SK-N-SH (cell line): ENCODE measurements around the gene TMEM266. TPM values are rescaled to one million over a fixed set of nuclear protein-coding genes. Genes with fewer than 3 reads are reported as not detected.

ENCODE experiments used
- CTCF ChIA-PET: fragments of 300-600, 350-600 bp; formaldehyde crosslinking; extraction: SDS; loops from one replicate; lab custom pipeline; 2021; lab: Yijun Ruan, JAX
- POLR2A ChIA-PET: fragments of 350-600 bp; sonication (Branson Sonifier 250); formaldehyde crosslinking; extraction: SDS; loops from one replicate; lab custom pipeline; 2020; ENCODE audit warnings: antibody characterized with exemption, inconsistent platforms; lab: Yijun Ruan, JAX
- DNase-seq: peaks from one replicate; pipeline ENCODE4 v3.0.0; 2012
- H2AFZ ChIP-seq: fragments of 200-600 bp; sonication (generic); 2 replicates; pipeline ENCODE4 v1.8.1; 2016; ENCODE audit warnings: antibody characterized with exemption, mild to moderate bottlenecking, low read depth
- H3F3A ChIP-seq: fragments of 200-600 bp; sonication (generic); replicated peaks from 2 replicates; pipeline ENCODE3; 2016; ENCODE audit warnings: antibody characterized with exemption, mild to moderate bottlenecking; ENCODE audit not compliant: insufficient read depth
- H3K27ac ChIP-seq, 2 experiments: fragments of 200-500 bp in 1 of 2; fragments of 200-600 bp in 1 of 2; sonication (Bioruptor generic) in 1 of 2; sonication (generic), shearing (Covaris generic) in 1 of 2; 2 replicates each; pipeline versions ENCODE4 v1.5.1 to v1.6.1; 2014 to 2016; ENCODE audit warnings: low read depth in 2 of 2, inconsistent platforms in 1 of 2, low read length in 1 of 2, mild to moderate bottlenecking in 1 of 2, mixed read lengths in 1 of 2
- H3K27me3 ChIP-seq: fragments of 200-600 bp; sonication (generic), shearing (Covaris generic); 2 replicates; pipeline ENCODE4 v1.6.1; 2016; ENCODE audit warnings: mixed run types; ENCODE audit not compliant: insufficient read depth
- H3K36me3 ChIP-seq, 2 experiments: fragments of 200-500 bp in 1 of 2; fragments of 200-600 bp in 1 of 2; sonication (Bioruptor generic) in 1 of 2; sonication (generic) in 1 of 2; replicated peaks in 1 of 2; 2 replicates each; pipeline versions ENCODE3 to v1.5.1; 2014 to 2016; ENCODE audit warnings: low read length in 1 of 2, mild to moderate bottlenecking in 1 of 2; ENCODE audit not compliant: insufficient read depth in 2 of 2, control insufficient read depth in 1 of 2
- H3K4me1 ChIP-seq, 2 experiments: fragments of 200-500 bp in 1 of 2; fragments of 200-600 bp in 1 of 2; sonication (Bioruptor generic) in 1 of 2; sonication (generic), shearing (Covaris generic) in 1 of 2; 2 replicates each; pipeline versions ENCODE4 v1.5.1 to v1.6.1; 2014 to 2016; ENCODE audit warnings: low read depth in 1 of 2, low read length in 1 of 2, mixed run types in 1 of 2; ENCODE audit not compliant: insufficient read depth in 2 of 2, control insufficient read depth in 1 of 2
- H3K4me2 ChIP-seq: fragments of 200-600 bp; sonication (generic), shearing (Covaris generic); 2 replicates; pipeline ENCODE4 v1.6.1; 2017; ENCODE audit warnings: mixed run types
- H3K4me3 ChIP-seq, 2 experiments: fragments of 200-500 bp in 1 of 2; fragments of 200-600 bp in 1 of 2; sonication (Bioruptor generic) in 1 of 2; sonication (generic), shearing (Covaris generic) in 1 of 2; 2 replicates each; pipeline versions ENCODE4 v1.5.1 to v1.8.1; 2014 to 2016; ENCODE audit warnings: low read depth in 2 of 2, inconsistent platforms in 1 of 2, low read length in 1 of 2, mild to moderate bottlenecking in 1 of 2, mixed read lengths in 1 of 2, moderate library complexity in 1 of 2
- H3K79me2 ChIP-seq: fragments of 200-600 bp; sonication (generic); 2 replicates; pipeline ENCODE4 v1.8.1; 2017; ENCODE audit warnings: mild to moderate bottlenecking; ENCODE audit not compliant: insufficient read depth
- H3K9ac ChIP-seq: fragments of 200-600 bp; sonication (generic); 2 replicates; pipeline ENCODE4 v1.6.1; 2017; ENCODE audit warnings: mixed run types
- H3K9me2 ChIP-seq: fragments of 200-600 bp; sonication (generic); 2 replicates; pipeline ENCODE4 v1.6.1; 2017; ENCODE audit warnings: mixed run types
- H3K9me3 ChIP-seq: fragments of 200-600 bp; sonication (generic); 2 replicates; pipeline ENCODE4 v1.6.1; 2017; ENCODE audit warnings: mixed run types, mild to moderate bottlenecking, moderate library complexity
- H4K20me1 ChIP-seq: fragments of 200-600 bp; sonication (generic); 2 replicates; pipeline ENCODE4 v1.6.1; 2017; ENCODE audit warnings: mild to moderate bottlenecking, mixed run types; ENCODE audit not compliant: insufficient read depth
- ELF1 ChIP-seq: IDR thresholded peaks from 2 replicates; pipeline ENCODE4 v1.4.0; 2012
- EZH2phosphoT487 ChIP-seq: fragments of 200-600 bp; sonication (generic); IDR thresholded peaks from 2 replicates; pipeline ENCODE4 v1.6.1; 2017; ENCODE audit warnings: low read depth, mixed run types, mild to moderate bottlenecking, antibody characterized with exemption, moderate library complexity, borderline replicate concordance
- GATA2 ChIP-seq: sonication (generic); formaldehyde crosslinking; IDR thresholded peaks from 2 replicates; pipeline ENCODE4 v1.5.0; 2020; ENCODE audit warnings: mild to moderate bottlenecking, missing genetic modification reagents
- IRF3 ChIP-seq: fragments of 150-350 bp; IDR thresholded peaks from 2 replicates; pipeline ENCODE4 v1.6.1; 2016; ENCODE audit warnings: mild to moderate bottlenecking, low read depth, low read length
- JUND ChIP-seq: IDR thresholded peaks from 2 replicates; pipeline ENCODE4 v1.4.0; 2012
- MAX ChIP-seq: IDR thresholded peaks from 2 replicates; pipeline ENCODE4 v1.4.0; 2012; ENCODE audit warnings: low read depth
- NFIC ChIP-seq: IDR thresholded peaks from 2 replicates; pipeline ENCODE4 v1.4.0; 2012; ENCODE audit warnings: borderline replicate concordance
- NRF1 ChIP-seq: IDR thresholded peaks from 2 replicates; pipeline ENCODE4 v1.6.1; 2012; ENCODE audit warnings: low read depth, mild to moderate bottlenecking, low read length
- RCOR1 ChIP-seq: fragments of 150-350 bp; IDR thresholded peaks from 2 replicates; pipeline ENCODE4 v1.6.1; 2017; ENCODE audit warnings: antibody characterized with exemption, low read length
- RFX5 ChIP-seq: IDR thresholded peaks from 2 replicates; pipeline ENCODE4 v1.6.1; 2012; ENCODE audit warnings: mild to moderate bottlenecking, improper control_type of control experiment, low read length
- RXRA ChIP-seq: IDR thresholded peaks from 2 replicates; pipeline ENCODE4 v1.4.0; 2012; ENCODE audit warnings: low read depth, mild to moderate bottlenecking, borderline replicate concordance
- SIN3A ChIP-seq: IDR thresholded peaks from 2 replicates; pipeline ENCODE4 v1.6.1; 2012; ENCODE audit warnings: low read depth, mild to moderate bottlenecking, low read length, moderate library complexity, borderline replicate concordance
- SMC3 ChIP-seq: IDR thresholded peaks from 2 replicates; pipeline ENCODE4 v1.6.1; 2012; ENCODE audit warnings: low read depth, low read length, improper control_type of control experiment
- TAF1 ChIP-seq: IDR thresholded peaks from 2 replicates; pipeline ENCODE4 v1.6.1; 2012; ENCODE audit warnings: low read depth, mild to moderate bottlenecking, low read length, moderate library complexity, borderline replicate concordance
- TEAD4 ChIP-seq: IDR thresholded peaks from 2 replicates; pipeline ENCODE4 v1.4.0; 2012; ENCODE audit warnings: mild to moderate bottlenecking, borderline replicate concordance; ENCODE audit not compliant: insufficient read depth
- USF2 ChIP-seq: fragments of 150-350 bp; IDR thresholded peaks from 2 replicates; pipeline ENCODE4 v1.6.1; 2017; ENCODE audit warnings: antibody characterized with exemption, low read length, low read depth, borderline replicate concordance
- WGBS: methylation state at CpG from one replicate; pipeline ENCODE4 v1.1.6; 2017; ENCODE audit warnings: low lambda C conversion rate; 5-methylcytosine and 5-hydroxymethylcytosine counted together
- polyA plus RNA-seq, 3 experiments: library from polyadenylated mRNA; depleted of rRNA; stranded (reverse); fragments of >200 nt; gene quantifications; 2 replicates each; pipeline ENCODE4 v1.2.3, GENCODE V29; 2012
- TF ChIP-seq, protein P1 (sequence below): IDR thresholded peaks from 2 replicates; pipeline ENCODE4 v1.6.1; 2012; ENCODE audit warnings: mild to moderate bottlenecking, low read depth, low read length, moderate library complexity
- TF ChIP-seq, protein P2 (sequence below): IDR thresholded peaks from 2 replicates; pipeline ENCODE4 v1.4.0; 2012; ENCODE audit warnings: low read depth, borderline replicate concordance
- TF ChIP-seq, protein P3 (sequence below): IDR thresholded peaks from 2 replicates; pipeline ENCODE4; 2012

TMEM266 gene
- polyA plus RNA-seq, 1 of the 3 experiments (the other 2 are of a cell fraction), result 0.07 TPM

DNA sequence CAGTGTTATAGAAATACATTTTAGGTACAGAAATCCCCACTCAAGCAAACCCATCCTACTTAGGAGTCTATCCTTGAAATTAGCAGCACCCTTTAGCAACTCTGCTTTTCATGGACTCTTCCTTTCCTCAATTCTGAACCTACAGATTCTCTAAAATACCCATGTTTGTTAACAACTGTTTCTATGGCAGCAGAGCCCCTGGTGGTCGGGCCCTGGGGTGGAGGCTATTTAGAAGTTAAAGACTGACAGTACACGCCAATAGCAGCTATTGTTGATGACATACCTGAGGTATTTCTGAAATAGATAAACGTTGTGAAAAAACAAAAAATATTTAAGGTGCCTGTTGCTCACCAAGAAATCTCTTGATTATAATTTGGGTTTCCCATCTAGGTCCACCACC, 24.2 kb upstream of the TMEM266 start:
- POLR2A ChIA-PET, result no interaction called here

GRCh38 chr15:76038512-76038911, 21.3 kb upstream of the TMEM266 start:
- 0 out of 2 replicates have a peak, but pooled peaks cover 3% of the 10 kb centered on the region for H3K9me2 ChIP-seq
- H3K27me3 ChIP-seq, result no peaks in the 10 kb centered on the region; the same call in 1 of the 2 replicates
- ChIA-PET CTCF (no interaction called here), POLR2A (interaction anchor here (0.6 kb wide), 1 partner anchor 584 kb away, joined by 3 read pairs; no protein-coding TSS in a partner anchor)
- no peak overlapping the region for H3K4me2 ChIP-seq
- no peaks in the 10 kb centered on the region for H4K20me1 ChIP-seq
- no peak overlapping the region for H3K27ac ChIP-seq
- no peaks in the 10 kb centered on the region for H3K4me1 ChIP-seq
- H3K4me3 ChIP-seq, result no peak overlapping the region
- H2AFZ ChIP-seq, result no peak overlapping the region
- no peak overlapping the region for H3K9ac ChIP-seq
- no peaks in the 10 kb centered on the region for H3K79me2 ChIP-seq
- peaks cover 4% of the 10 kb centered on the region; the same call in 1 of the 2 replicates for H3K9me3 ChIP-seq
- H3F3A ChIP-seq, result no peaks in the 10 kb centered on the region
- DNase-seq, result no peak
- H3K36me3 ChIP-seq, result no peaks in the 10 kb centered on the region
- no CpG with 5 or more reads among the region's 1 CpG for WGBS
- TF ChIP-seq SMC3 (no peak), NRF1 (no peak), JUND (no peak), RFX5 (no peak), IRF3 (no peak), TEAD4 (no peak), TAF1 (no peak), ELF1 (no peak), USF2 (no peak), SIN3A (no peak), RXRA (no peak), MAX (no peak)

More for the DNA sequence above, 24.2 kb upstream of the TMEM266 start:
- Histone ChIP-seq H3K9ac (no peak overlapping the region), H3K4me3 (no peak overlapping the region), H3K4me2 (no peak overlapping the region), H3K27me3 (no peaks in the 10 kb centered on the region; the same call in 1 of the 2 replicates), H3K27ac (no peak overlapping the region), H3K9me2 (no peaks in the 10 kb centered on the region), H4K20me1 (no peaks in the 10 kb centered on the region), H3K4me1 (no peaks in the 10 kb centered on the region), H3K36me3 (no peaks in the 10 kb centered on the region), H2AFZ (no peak overlapping the region), H3K9me3 (no peaks in the 10 kb centered on the region), H3F3A (no peaks in the 10 kb centered on the region), H3K79me2 (no peaks in the 10 kb centered on the region)
- TF ChIP-seq SIN3A (no peak), EZH2phosphoT487 (no peak), RCOR1 (no peak), TEAD4 (no peak), NFIC (no peak), GATA2 (no peak)
- TF ChIP-seq, protein P1, sequence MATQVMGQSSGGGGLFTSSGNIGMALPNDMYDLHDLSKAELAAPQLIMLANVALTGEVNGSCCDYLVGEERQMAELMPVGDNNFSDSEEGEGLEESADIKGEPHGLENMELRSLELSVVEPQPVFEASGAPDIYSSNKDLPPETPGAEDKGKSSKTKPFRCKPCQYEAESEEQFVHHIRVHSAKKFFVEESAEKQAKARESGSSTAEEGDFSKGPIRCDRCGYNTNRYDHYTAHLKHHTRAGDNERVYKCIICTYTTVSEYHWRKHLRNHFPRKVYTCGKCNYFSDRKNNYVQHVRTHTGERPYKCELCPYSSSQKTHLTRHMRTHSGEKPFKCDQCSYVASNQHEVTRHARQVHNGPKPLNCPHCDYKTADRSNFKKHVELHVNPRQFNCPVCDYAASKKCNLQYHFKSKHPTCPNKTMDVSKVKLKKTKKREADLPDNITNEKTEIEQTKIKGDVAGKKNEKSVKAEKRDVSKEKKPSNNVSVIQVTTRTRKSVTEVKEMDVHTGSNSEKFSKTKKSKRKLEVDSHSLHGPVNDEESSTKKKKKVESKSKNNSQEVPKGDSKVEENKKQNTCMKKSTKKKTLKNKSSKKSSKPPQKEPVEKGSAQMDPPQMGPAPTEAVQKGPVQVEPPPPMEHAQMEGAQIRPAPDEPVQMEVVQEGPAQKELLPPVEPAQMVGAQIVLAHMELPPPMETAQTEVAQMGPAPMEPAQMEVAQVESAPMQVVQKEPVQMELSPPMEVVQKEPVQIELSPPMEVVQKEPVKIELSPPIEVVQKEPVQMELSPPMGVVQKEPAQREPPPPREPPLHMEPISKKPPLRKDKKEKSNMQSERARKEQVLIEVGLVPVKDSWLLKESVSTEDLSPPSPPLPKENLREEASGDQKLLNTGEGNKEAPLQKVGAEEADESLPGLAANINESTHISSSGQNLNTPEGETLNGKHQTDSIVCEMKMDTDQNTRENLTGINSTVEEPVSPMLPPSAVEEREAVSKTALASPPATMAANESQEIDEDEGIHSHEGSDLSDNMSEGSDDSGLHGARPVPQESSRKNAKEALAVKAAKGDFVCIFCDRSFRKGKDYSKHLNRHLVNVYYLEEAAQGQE, result no peak
- TF ChIP-seq, protein P2, sequence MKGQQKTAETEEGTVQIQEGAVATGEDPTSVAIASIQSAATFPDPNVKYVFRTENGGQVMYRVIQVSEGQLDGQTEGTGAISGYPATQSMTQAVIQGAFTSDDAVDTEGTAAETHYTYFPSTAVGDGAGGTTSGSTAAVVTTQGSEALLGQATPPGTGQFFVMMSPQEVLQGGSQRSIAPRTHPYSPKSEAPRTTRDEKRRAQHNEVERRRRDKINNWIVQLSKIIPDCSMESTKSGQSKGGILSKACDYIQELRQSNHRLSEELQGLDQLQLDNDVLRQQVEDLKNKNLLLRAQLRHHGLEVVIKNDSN, result no peak
- TF ChIP-seq, protein P3, sequence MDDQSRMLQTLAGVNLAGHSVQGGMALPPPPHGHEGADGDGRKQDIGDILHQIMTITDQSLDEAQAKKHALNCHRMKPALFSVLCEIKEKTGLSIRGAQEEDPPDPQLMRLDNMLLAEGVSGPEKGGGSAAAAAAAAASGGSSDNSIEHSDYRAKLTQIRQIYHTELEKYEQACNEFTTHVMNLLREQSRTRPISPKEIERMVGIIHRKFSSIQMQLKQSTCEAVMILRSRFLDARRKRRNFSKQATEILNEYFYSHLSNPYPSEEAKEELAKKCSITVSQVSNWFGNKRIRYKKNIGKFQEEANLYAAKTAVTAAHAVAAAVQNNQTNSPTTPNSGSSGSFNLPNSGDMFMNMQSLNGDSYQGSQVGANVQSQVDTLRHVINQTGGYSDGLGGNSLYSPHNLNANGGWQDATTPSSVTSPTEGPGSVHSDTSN, result no peak
- DNase-seq, result no peak
- 16% methylated on average over 3 of the region's 3 CpGs for WGBS
- CTCF ChIA-PET, result interaction anchor here (2.3 kb wide), 1 partner anchor 23 kb away, joined by 8 read pairs; the partner anchor contains the start of gene TMEM266
